ENCODE measurements around the gene CAPG. TPM values are rescaled to one million over a fixed set of nuclear protein-coding genes. Genes with fewer than 3 reads are reported as not detected.

The CAPG gene
- total and polyA plus RNA-seq, 9 of the 15 experiments (the other 6 are each of a cell fraction or from before 2014, with no cell fraction given): 10.6 to 90.4 (median 56.0) TPM

DNA sequence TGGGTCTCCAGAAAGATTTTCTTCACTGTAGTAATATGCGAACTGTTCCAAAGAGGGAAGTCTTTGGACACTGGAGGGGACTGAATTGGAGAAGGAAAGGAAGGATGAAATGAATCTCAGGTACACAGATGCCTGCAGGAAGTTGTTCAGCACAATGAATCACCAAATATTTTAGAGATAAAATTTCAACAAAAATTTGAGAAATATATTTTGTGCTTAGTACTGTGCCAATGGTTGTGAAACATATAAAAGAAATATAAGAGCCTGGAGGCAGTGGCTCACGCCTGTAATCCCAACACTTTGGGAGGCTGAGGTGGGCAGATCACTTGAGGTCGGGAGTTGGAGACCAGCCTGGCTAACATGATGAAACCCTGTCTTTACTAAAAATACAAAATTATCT lies 52.4 kb downstream of the CAPG start:
- ATAC-seq (no peak), DNase-seq (ENCODE audit: extremely low read depth in 1 of 4, low spot score in 3 of 4) (no peak), FAIRE-seq (no peak)
- in situ Hi-C loops (cut with MboI) (no loop called here), intact Hi-C loops (cut with micrococcal nuclease) (no loop called here)
- Histone ChIP-seq H3K4me1 (replicated peaks in 1 of 2; ENCODE audit: control insufficient read depth in 2 of 2, insufficient read depth in 2 of 2, low read length in 2 of 2) (peaks cover 7 to 15% of the 10 kb centered on the region in 2 experiments), H3K4me2 (ENCODE audit: insufficient read depth, low read length) (no peak overlapping the region), H3K9me3 (replicated peaks; ENCODE audit: control insufficient read depth, insufficient read depth, low read depth, low read length) (no peaks in the 10 kb centered on the region), H4K20me1 (replicated peaks; ENCODE audit: control insufficient read depth, insufficient read depth, low read length) (no peaks in the 10 kb centered on the region), H2AFZ (ENCODE audit: low read depth, low read length) (no peak overlapping the region), H3K9ac (ENCODE audit: insufficient read depth in 1 of 2, low read depth in 2 of 2, low read length in 2 of 2) (no peak overlapping the region), H3K27me3 (ENCODE audit: control insufficient read depth in 2 of 2, insufficient read depth in 2 of 2, low read length in 2 of 2) (no peaks in the 10 kb centered on the region), H3K9me1 (ENCODE audit: control insufficient read depth, insufficient read depth, low read length) (no peaks in the 10 kb centered on the region), H3K4me3 (no peak overlapping the region), H3K36me3 (ENCODE audit: control insufficient read depth, insufficient read depth, low read length) (peaks cover 35% of the 10 kb centered on the region; the same call in 2 of the 3 replicates), H3K27ac (ENCODE audit: extremely low read depth, low read depth, low read length) (no peak overlapping the region), H3K79me2 (ENCODE audit: control insufficient read depth, insufficient read depth, low read length) (peaks cover 29% of the 10 kb centered on the region)
- ChIA-PET POLR2A (interaction anchor here (1.0 to 1.2 kb wide), 3 partner anchors 9 to 454 kb away, joined by 3 to 4 read pairs (median 4); no protein-coding TSS in a partner anchor), CTCF (ENCODE audit: low intra/inter-chr PET ratio) (no interaction called here)
- no peak for TF ChIP-seq MCM2 (IDR thresholded peaks at IDR 0.05; ENCODE audit: low read depth)
- TF ChIP-seq, protein P1, sequence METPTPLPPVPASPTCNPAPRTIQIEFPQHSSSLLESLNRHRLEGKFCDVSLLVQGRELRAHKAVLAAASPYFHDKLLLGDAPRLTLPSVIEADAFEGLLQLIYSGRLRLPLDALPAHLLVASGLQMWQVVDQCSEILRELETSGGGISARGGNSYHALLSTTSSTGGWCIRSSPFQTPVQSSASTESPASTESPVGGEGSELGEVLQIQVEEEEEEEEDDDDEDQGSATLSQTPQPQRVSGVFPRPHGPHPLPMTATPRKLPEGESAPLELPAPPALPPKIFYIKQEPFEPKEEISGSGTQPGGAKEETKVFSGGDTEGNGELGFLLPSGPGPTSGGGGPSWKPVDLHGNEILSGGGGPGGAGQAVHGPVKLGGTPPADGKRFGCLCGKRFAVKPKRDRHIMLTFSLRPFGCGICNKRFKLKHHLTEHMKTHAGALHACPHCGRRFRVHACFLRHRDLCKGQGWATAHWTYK (CRISPR knock-in tag; IDR thresholded peaks at IDR 0.05): no peak
- TF ChIP-seq, protein P2, sequence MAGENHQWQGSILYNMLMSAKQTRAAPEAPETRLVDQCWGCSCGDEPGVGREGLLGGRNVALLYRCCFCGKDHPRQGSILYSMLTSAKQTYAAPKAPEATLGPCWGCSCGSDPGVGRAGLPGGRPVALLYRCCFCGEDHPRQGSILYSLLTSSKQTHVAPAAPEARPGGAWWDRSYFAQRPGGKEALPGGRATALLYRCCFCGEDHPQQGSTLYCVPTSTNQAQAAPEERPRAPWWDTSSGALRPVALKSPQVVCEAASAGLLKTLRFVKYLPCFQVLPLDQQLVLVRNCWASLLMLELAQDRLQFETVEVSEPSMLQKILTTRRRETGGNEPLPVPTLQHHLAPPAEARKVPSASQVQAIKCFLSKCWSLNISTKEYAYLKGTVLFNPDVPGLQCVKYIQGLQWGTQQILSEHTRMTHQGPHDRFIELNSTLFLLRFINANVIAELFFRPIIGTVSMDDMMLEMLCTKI (IDR thresholded peaks at IDR 0.05; ENCODE audit: partially characterized antibody): no peak
- no peak for TF ChIP-seq SNRNP70 (optimal IDR thresholded peaks at IDR 0.05; ENCODE audit: low read depth, low read length)
- no peak for TF ChIP-seq TFAM (CRISPR knock-in tag; conservative IDR thresholded peaks at IDR 0.05)
- no TSS peak for BruUV-seq (replicated peaks)
- 74% methylated on average over 3 of the region's 3 CpGs for WGBS (ENCODE audit: insufficient coverage, low coverage, missing lambda C conversion rate)
